ENCODE measurements around the gene KLK8. TPM values are rescaled to one million over a fixed set of nuclear protein-coding genes. Genes with fewer than 3 reads are reported as not detected.
"Not testable (repeated sequence)": the region's sequence is repeated elsewhere in the genome, so short reads cannot be mapped to it uniquely, and the experiment has no call there.

KLK8 gene
- polyA plus RNA-seq, 3 donors from 2014 or later = not detected

- no peaks in the 10 kb centered on the region for H3K9me3 Mint-ChIP-seq
- H3K27me3 Mint-ChIP-seq (ENCODE audit: low read depth in 3 of 3) = peaks cover 8 to 16% (median 9%) of the 10 kb centered on the region in 3 donors
- no peak for DNase-seq
- H3K4me3 Mint-ChIP-seq = no peak overlapping the region
- no peaks in the 10 kb centered on the region for H3K36me3 Mint-ChIP-seq
- H3K27ac Mint-ChIP-seq = no peak overlapping the region
- no peaks in the 10 kb centered on the region for H3K4me1 Mint-ChIP-seq
These were observed 8.8 kb downstream of the KLK8 start for GRCh38 chr19:50992666-50993035.

GRCh38 chr19:50984416-50984815 is 17.0 kb downstream of the KLK8 start:
- not testable (repeated sequence) for H3K4me3 Mint-ChIP-seq, H3K4me1 Mint-ChIP-seq, H3K27ac Mint-ChIP-seq, H3K36me3 Mint-ChIP-seq, DNase-seq, H3K9me3 Mint-ChIP-seq
- H3K27me3 Mint-ChIP-seq (ENCODE audit: low read depth in 3 of 3) = peaks cover 9 to 22% (median 18%) of the 10 kb centered on the region in 3 donors

DNA sequence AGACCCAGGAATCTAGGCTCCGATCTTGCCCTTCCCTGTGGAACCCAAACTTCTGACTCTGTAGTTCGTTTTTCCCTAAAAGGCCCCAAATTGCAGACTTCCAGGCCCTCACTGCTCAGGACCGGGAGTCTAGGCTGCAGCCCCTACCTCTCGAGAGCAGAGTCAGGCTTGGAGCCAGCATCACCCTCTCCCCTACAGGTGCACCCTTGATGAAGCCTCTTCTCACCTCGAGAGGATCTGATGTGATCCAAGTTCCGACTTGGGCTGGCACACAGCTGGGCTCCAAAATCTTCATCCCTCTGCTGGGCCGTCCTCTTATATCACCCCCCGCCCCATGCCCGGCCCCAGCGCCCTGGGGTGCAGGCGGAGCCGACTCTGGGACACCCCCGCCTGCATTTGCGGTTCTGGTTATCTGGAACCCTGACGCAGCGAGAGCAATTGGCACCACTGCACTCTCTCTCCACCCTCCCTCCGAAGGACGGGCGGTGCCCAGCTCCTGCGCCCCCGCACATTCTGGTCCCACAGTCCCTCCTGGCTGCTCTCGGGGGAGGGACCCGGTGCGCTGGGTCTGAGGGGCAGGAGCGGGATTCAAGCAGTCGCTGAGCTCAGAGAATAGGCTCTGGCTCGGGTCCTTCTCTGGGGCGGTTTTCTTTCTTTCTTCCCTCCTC is 17.6 kb downstream of the KLK8 start, which contains the start of gene KLK7:
Gene KLK7 (minus strand): TSS at position 293 of the 668 bp plus-strand sequence. CDS start 1,518 bp downstream, outside the sequence.
- Mint-ChIP-seq H3K27me3 (ENCODE audit: low read depth in 3 of 3) (peaks cover 10 to 18% (median 17%) of the 10 kb centered on the region in 3 donors), H3K4me3 (no peak within 1 kb of the TSS)

GRCh38 chr19:50982186-50982585 is 19.2 kb downstream of the KLK8 start:
- Mint-ChIP-seq H3K9me3 (peaks cover 0 to 2% (median 0%) of the 10 kb centered on the region in 6 donors), H3K36me3 (peaks cover 0 to 4% (median 0%) of the 10 kb centered on the region in 3 donors), H3K4me1 (no peaks in the 10 kb centered on the region), H3K27me3 (ENCODE audit: low read depth in 3 of 3) (peaks cover 8 to 17% (median 16%) of the 10 kb centered on the region in 3 donors), H3K27ac (no peak overlapping the region), H3K4me3 (no peak overlapping the region)
- no peak for DNase-seq

More for the DNA sequence above, 17.6 kb downstream of the KLK8 start, which contains the start of gene KLK7:
- H3K27ac Mint-ChIP-seq = no peak within 1 kb of the TSS
- no peaks in the 10 kb centered on the region for H3K4me1 Mint-ChIP-seq
- DNase-seq = no peak
- H3K9me3 Mint-ChIP-seq = no peaks in the 10 kb centered on the region
- H3K36me3 Mint-ChIP-seq = peaks cover 0 to 4% (median 0%) of the 10 kb centered on the region in 3 donors

GRCh38 chr19:50981587-50982146 is 19.7 kb downstream of the KLK8 start:
- Mint-ChIP-seq H3K27me3 (ENCODE audit: low read depth in 3 of 3) (peaks cover 8 to 18% (median 17%) of the 10 kb centered on the region in 3 donors), H3K27ac (no peak overlapping the region), H3K4me3 (no peak overlapping the region), H3K36me3 (peaks cover 0 to 4% (median 0%) of the 10 kb centered on the region in 3 donors), H3K9me3 (peaks cover 0 to 2% (median 0%) of the 10 kb centered on the region in 6 donors), H3K4me1 (no peaks in the 10 kb centered on the region)
- DNase-seq = no peak

GRCh38 chr19:50980208-50980607 is 21.2 kb downstream of the KLK8 start:
- peaks cover 0 to 2% (median 0%) of the 10 kb centered on the region in 6 donors for H3K9me3 Mint-ChIP-seq
- DNase-seq = no peak
- peaks cover 11 to 22% (median 17%) of the 10 kb centered on the region in 3 donors for H3K27me3 Mint-ChIP-seq (ENCODE audit: low read depth in 3 of 3)
- H3K36me3 Mint-ChIP-seq = no peaks in the 10 kb centered on the region
- no peak overlapping the region for H3K27ac Mint-ChIP-seq
- H3K4me1 Mint-ChIP-seq = no peaks in the 10 kb centered on the region
- no peak overlapping the region for H3K4me3 Mint-ChIP-seq

DNA sequence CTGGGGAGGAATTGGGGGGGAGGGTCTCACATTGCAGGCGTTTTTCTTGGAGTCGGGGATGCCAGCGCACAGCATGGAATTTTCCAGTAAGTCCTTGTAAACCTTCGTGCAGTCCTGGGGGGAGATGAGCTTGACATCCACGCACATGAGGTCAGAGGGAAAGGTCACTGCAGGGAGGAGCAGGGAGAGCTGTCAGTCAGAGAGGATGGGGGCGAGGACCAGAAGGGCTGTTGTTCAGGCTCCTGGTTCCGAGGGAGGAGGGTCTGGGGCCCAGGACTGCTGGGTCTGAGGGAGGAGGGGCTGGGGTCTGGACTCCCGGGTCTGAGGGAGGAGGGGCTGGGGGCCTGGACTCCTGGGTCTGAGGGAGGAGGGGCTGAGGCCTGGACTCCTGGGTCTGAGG is 21.6 kb downstream of the KLK8 start:
- DNase-seq = no peak
- Mint-ChIP-seq H3K27me3 (ENCODE audit: low read depth in 3 of 3) (peaks cover 11 to 18% (median 15%) of the 10 kb centered on the region in 3 donors), H3K27ac (no peak overlapping the region), H3K9me3 (peaks cover 0 to 2% (median 0%) of the 10 kb centered on the region in 6 donors), H3K4me3 (no peak overlapping the region), H3K36me3 (no peaks in the 10 kb centered on the region), H3K4me1 (no peaks in the 10 kb centered on the region)

DNA sequence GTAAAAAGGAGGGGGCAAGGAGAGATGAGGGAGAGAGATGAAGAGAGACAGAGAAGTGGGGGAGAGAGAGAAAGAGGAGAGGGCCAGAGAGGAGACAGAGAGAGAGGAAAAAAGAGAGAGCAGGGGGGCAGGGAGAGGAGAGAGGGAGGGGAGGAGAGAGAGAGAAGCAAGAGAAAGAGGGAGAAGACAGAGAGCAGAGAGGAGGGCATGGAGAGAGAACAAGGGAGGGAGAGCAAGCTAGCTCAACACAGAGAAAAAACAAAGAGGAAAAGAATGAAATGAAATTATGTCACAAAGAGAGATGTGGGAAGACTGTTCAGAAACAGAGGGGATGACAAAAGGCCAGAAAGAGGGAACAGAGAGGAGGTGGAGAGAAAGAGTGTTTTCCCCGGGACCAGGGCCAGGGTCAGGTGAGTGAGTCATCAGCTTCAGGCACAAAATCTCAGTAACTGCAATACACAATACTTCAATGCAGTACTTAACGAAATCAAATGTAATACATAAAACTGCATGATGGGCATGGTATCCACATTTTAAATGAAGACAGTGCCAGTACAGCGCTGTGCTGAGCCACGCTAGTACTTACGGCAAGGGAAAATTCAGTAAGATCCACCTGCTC is 22.5 kb downstream of the KLK8 start:
- H3K4me1 Mint-ChIP-seq = no peaks in the 10 kb centered on the region
- H3K4me3 Mint-ChIP-seq = no peak overlapping the region
- no peaks in the 10 kb centered on the region for H3K36me3 Mint-ChIP-seq
- DNase-seq = no peak
- H3K27me3 Mint-ChIP-seq (ENCODE audit: low read depth in 3 of 3) = peaks cover 9 to 15% (median 11%) of the 10 kb centered on the region in 3 donors
- H3K9me3 Mint-ChIP-seq = peaks cover 0 to 2% (median 0%) of the 10 kb centered on the region in 6 donors
- no peak overlapping the region for H3K27ac Mint-ChIP-seq

- Mint-ChIP-seq H3K36me3 (no peaks in the 10 kb centered on the region), H3K9me3 (peaks cover 0 to 2% (median 0%) of the 10 kb centered on the region in 6 donors), H3K4me3 (no peak overlapping the region), H3K4me1 (no peaks in the 10 kb centered on the region), H3K27ac (no peak overlapping the region), H3K27me3 (ENCODE audit: low read depth in 3 of 3) (peaks cover 9 to 18% (median 13%) of the 10 kb centered on the region in 3 donors)
- no peak for DNase-seq
These were observed 23.8 kb downstream of the KLK8 start for GRCh38 chr19:50977626-50978025.

DNA sequence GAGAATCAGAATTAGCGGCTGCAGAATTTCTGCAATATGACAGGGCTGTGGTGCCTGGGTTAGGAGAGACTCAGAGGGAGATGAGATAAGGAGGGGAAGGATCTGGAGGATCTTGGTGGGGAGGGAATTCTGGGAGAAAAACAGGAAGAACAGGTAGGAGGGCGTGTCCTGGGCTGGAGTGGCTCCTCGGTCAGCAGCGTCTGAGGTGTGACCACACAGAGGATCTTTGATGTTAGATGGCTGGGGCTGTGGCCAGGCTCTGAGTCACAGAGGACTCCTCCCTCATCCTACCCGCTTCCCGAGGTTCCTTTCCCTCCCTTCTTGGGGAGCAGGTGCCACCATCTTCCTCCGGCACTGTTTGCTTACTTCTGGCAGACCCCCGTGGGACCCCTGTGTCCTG is 25.6 kb downstream of the KLK8 start:
- H3K27ac Mint-ChIP-seq = no peak overlapping the region
- no peaks in the 10 kb centered on the region for H3K36me3 Mint-ChIP-seq
- no peak for DNase-seq
- no peak overlapping the region for H3K4me3 Mint-ChIP-seq
- peaks cover 6 to 16% (median 12%) of the 10 kb centered on the region in 3 donors for H3K27me3 Mint-ChIP-seq (ENCODE audit: low read depth in 3 of 3)
- H3K9me3 Mint-ChIP-seq = peaks cover 0 to 2% (median 0%) of the 10 kb centered on the region in 6 donors
- H3K4me1 Mint-ChIP-seq = no peaks in the 10 kb centered on the region

DNA sequence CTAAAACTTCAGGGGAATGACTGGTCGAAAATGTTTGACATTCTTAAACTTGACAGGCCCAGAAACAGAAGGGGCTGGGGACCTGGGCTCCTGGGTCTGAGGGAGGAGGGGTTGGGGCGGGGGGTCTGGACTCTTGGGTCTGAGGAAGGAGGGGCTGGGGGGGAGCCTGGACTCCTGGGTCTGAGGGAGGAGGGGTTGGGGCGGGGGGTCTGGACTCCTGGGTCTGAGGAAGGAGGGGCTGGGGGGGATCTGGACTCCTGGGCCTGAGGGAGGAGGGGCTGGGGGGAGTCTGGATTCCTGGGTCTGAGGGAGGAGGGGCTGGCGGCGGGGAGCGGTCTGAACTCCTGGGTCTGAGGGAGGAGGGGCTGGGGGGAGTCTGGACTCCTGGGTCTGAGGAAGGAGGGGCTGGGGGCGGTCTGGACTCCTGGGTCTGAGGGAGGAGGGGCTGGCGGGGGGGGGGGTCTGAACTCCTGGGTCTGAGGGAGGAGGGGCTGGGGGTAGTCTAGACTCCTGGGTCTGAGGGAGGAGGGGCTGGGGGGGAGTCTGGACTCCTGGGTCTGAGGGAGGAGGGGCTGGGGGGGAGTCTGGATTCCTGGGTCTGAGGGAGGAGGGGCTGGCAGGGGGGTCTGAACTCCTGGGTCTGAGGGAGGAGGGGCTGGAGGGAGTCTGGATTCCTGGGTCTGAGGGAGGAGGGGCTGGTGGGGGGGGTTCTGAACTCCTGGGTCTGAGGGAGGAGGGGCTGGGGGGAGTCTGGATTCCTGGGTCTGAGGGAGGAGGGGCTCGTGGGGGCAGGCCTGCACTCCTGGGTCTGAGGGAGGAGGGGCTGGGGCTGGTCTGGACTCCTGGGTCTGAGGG is 26.5 kb downstream of the KLK8 start:
- peaks cover 10 to 17% (median 12%) of the 10 kb centered on the region in 3 donors for H3K27me3 Mint-ChIP-seq (ENCODE audit: low read depth in 3 of 3)
- no peaks in the 10 kb centered on the region for H3K36me3 Mint-ChIP-seq
- H3K9me3 Mint-ChIP-seq = peaks cover 0 to 2% (median 0%) of the 10 kb centered on the region in 6 donors
- H3K4me1 Mint-ChIP-seq = no peaks in the 10 kb centered on the region
- DNase-seq = no peak
- no peak overlapping the region for H3K4me3 Mint-ChIP-seq
- H3K27ac Mint-ChIP-seq = no peak overlapping the region

DNA sequence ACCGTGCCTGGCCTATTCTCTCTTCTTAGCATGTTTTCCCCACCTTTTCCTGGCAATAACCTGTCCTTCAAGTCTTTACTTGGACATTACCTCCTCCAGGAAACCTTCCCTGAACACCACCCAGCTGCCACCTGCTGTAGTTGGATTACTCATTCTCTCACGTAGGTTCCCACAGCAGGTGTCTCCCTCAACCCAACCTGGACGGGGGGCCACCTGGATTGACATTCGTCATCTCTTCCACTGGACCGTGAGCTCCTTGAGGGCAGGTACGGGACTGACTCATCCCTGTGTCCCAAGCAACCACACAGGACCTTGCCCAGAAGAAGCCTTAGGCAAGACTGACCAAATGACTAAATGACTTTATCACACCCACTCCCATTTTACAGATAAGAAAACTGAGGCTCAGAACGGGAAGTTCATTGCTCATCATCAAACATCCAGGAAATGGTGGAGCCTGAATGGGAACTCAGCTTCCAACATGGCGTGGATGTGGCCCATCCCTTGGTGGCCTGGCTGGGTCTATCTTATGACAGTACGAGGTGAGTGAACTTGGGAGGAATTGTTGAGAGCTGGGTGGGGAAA is 28.5 kb downstream of the KLK8 start:
- Mint-ChIP-seq H3K9me3 (peaks cover 0 to 2% (median 0%) of the 10 kb centered on the region in 6 donors), H3K36me3 (no peaks in the 10 kb centered on the region), H3K4me1 (no peaks in the 10 kb centered on the region), H3K27ac (no peak overlapping the region), H3K4me3 (no peak overlapping the region), H3K27me3 (ENCODE audit: low read depth in 3 of 3) (peaks cover 9 to 21% (median 12%) of the 10 kb centered on the region in 3 donors)
- DNase-seq = no peak

- H3K4me1 Mint-ChIP-seq, H3K9me3 Mint-ChIP-seq, H3K27ac Mint-ChIP-seq, H3K4me3 Mint-ChIP-seq, DNase-seq, H3K36me3 Mint-ChIP-seq: not testable (repeated sequence)
- peaks cover 6 to 16% (median 7%) of the 10 kb centered on the region in 3 donors for H3K27me3 Mint-ChIP-seq (ENCODE audit: low read depth in 3 of 3)
These were observed 31.6 kb downstream of the KLK8 start for GRCh38 chr19:50969810-50970209.
